DOHH2 (cell line): Measurements from ENCODE around the gene MACROD2.

Experiments
- H3F3A ChIP-seq: fragments of 200-600 bp; sonication (generic), shearing (Covaris generic); 2 replicates; pipeline ENCODE4 v1.6.0; 2016; ENCODE audit warnings: antibody characterized with exemption, mild to moderate bottlenecking; ENCODE audit not compliant: control insufficient read depth, insufficient read depth
- H3K27ac ChIP-seq: fragments of 200-600 bp; sonication (generic); 2 replicates; pipeline ENCODE4 v1.5.1; 2014; ENCODE audit warnings: low read depth, mild to moderate bottlenecking, low read length, moderate library complexity
- H3K27me3 ChIP-seq: fragments of 200-600 bp; sonication (generic); 2 replicates; pipeline ENCODE4 v1.6.1; 2014; ENCODE audit warnings: mild to moderate bottlenecking, low read length, mixed read lengths; ENCODE audit not compliant: control insufficient read depth
- H3K36me3 ChIP-seq: fragments of 200-600 bp; sonication (generic); 2 replicates; pipeline ENCODE4 v1.6.1; 2014; ENCODE audit warnings: mild to moderate bottlenecking, low read length, moderate library complexity, mixed read lengths; ENCODE audit not compliant: control insufficient read depth
- H3K4me1 ChIP-seq: fragments of 200-600 bp; sonication (generic); 2 replicates; pipeline ENCODE4 v1.6.1; 2014; ENCODE audit warnings: mild to moderate bottlenecking, low read length, mixed read lengths; ENCODE audit not compliant: control insufficient read depth
- H3K4me2 ChIP-seq: fragments of 200-600 bp; sonication (generic); 2 replicates; pipeline ENCODE4 v1.6.0; 2014; ENCODE audit warnings: mild to moderate bottlenecking, low read length, moderate library complexity
- H3K4me3 ChIP-seq: fragments of 200-600 bp; sonication (generic); 2 replicates; pipeline ENCODE4 v1.5.1; 2014; ENCODE audit warnings: mild to moderate bottlenecking, low read length, mixed read lengths
- H3K79me2 ChIP-seq: fragments of 200-600 bp; sonication (generic); 2 replicates; pipeline ENCODE4 v1.6.1; 2014; ENCODE audit warnings: mild to moderate bottlenecking, low read length, mixed read lengths; ENCODE audit not compliant: control insufficient read depth
- H3K9me2 ChIP-seq: fragments of 200-600 bp; sonication (generic); replicated peaks from 2 replicates; pipeline ENCODE4 v1.6.1; 2014; ENCODE audit warnings: mild to moderate bottlenecking, low read length, mixed read lengths; ENCODE audit not compliant: control insufficient read depth
- H3K9me3 ChIP-seq: fragments of 200-600 bp; sonication (generic); 2 replicates; pipeline ENCODE4 v1.6.1; 2014; ENCODE audit warnings: antibody characterized with exemption, low read length, mixed read lengths; ENCODE audit not compliant: control insufficient read depth, insufficient read depth
- H4K20me1 ChIP-seq: fragments of 200-600 bp; sonication (generic); 2 replicates; pipeline ENCODE4 v1.6.0; 2014; ENCODE audit warnings: low read depth, mild to moderate bottlenecking, antibody characterized with exemption, low read length, moderate library complexity; ENCODE audit not compliant: control insufficient read depth, insufficient read depth
- CTCF ChIP-seq: fragments of 200-600 bp; sonication (generic); IDR thresholded peaks from one replicate; pipeline ENCODE4 v1.5.1; 2014; ENCODE audit warnings: antibody characterized with exemption, mild to moderate bottlenecking, low read depth, low read length; ENCODE audit not compliant: poor library complexity, severe bottlenecking
- EZH2phosphoT487 ChIP-seq: fragments of 200-600 bp; sonication (generic); IDR thresholded peaks from 2 replicates; pipeline ENCODE4 v1.6.1; 2017; ENCODE audit warnings: borderline replicate concordance, mild to moderate bottlenecking, antibody characterized with exemption, low read length, moderate library complexity, mixed read lengths

MACROD2 gene

GRCh38 chr20:14616003-14616402 lies 620.7 kb downstream of the MACROD2 start:
- Histone ChIP-seq H3K79me2 (no peaks in the 10 kb centered on the region), H3K4me1 (no peaks in the 10 kb centered on the region), H3K9me2 (no peaks in the 10 kb centered on the region), H3F3A (no peaks in the 10 kb centered on the region), H3K9me3 (no peaks in the 10 kb centered on the region), H3K27ac (no peak overlapping the region), H3K4me2 (no peak overlapping the region), H3K4me3 (no peak overlapping the region), H3K27me3 (no peaks in the 10 kb centered on the region), H3K36me3 (no peaks in the 10 kb centered on the region), H4K20me1 (no peaks in the 10 kb centered on the region)
- TF ChIP-seq CTCF: no peak
- TF ChIP-seq EZH2phosphoT487: no peak

GRCh38 chr20:14617123-14617522 lies 621.8 kb downstream of the MACROD2 start:
- Histone ChIP-seq H3K27ac (no peak overlapping the region), H4K20me1 (no peaks in the 10 kb centered on the region)

GRCh38 chr20:14619411-14619810 lies 624.1 kb downstream of the MACROD2 start:
- Histone ChIP-seq H3K79me2 (no peaks in the 10 kb centered on the region), H3K4me3 (no peak overlapping the region), H3K9me3 (no peaks in the 10 kb centered on the region), H3K27ac (no peak overlapping the region), H3K4me2 (no peak overlapping the region), H4K20me1 (no peaks in the 10 kb centered on the region), H3K27me3 (no peaks in the 10 kb centered on the region), H3K36me3 (no peaks in the 10 kb centered on the region), H3K9me2 (no peaks in the 10 kb centered on the region; the same call in 1 of the 2 replicates), H3K4me1 (no peaks in the 10 kb centered on the region), H3F3A (no peaks in the 10 kb centered on the region)
- TF ChIP-seq EZH2phosphoT487: no peak
- no peak for TF ChIP-seq CTCF

More at GRCh38 chr20:14617123-14617522, 621.8 kb downstream of the MACROD2 start:
- TF ChIP-seq EZH2phosphoT487 (no peak), CTCF (no peak)
- H3F3A ChIP-seq: no peaks in the 10 kb centered on the region
- H3K4me3 ChIP-seq: no peak overlapping the region
- H3K27me3 ChIP-seq: no peaks in the 10 kb centered on the region
- no peaks in the 10 kb centered on the region for H3K79me2 ChIP-seq
- H3K4me2 ChIP-seq: no peak overlapping the region
- no peaks in the 10 kb centered on the region for H3K9me3 ChIP-seq
- no peaks in the 10 kb centered on the region; the same call in 1 of the 2 replicates for H3K9me2 ChIP-seq
- no peaks in the 10 kb centered on the region for H3K36me3 ChIP-seq
- no peaks in the 10 kb centered on the region for H3K4me1 ChIP-seq
